Measurements from ENCODE around the gene WNT2B.

Gene WNT2B

DNA sequence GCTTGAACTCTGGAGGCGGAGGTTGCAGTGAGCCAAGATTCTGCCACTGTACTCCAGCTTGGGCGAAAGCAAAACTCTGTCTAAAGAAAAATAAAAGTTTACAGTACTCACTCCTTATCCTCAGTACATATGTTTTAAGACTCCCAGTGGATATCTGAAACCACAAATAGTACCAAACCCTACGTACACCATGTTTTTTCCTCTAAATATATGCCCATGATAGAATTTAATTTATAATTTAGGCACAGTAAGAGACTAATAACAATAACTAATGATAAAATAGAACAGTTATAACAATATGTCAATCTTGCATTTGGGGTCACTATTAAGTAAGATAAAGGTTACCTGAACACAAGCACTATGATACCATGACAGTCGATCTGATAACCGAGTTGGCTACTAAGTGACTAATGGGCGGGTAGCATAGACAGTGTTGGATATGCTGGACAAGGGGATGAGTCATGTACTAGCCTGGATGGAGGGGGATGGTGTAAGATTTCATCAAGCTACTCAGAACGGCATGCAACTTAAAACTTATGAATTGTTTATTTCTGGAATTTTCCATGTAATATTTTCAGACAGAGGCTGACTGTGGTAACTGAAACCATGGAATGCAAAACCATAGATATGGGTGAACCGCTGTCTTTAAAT is 66.5 kb downstream of the WNT2B start:
- no peak for DNase-seq (ENCODE audit: low read depth)

- DNase-seq (ENCODE audit: low read depth), result no peak
Observed at GRCh38 chr1:112576240-112576639, 67.5 kb downstream of the WNT2B start.
